ENCODE results near the gene EWSR1. TPM values are rescaled to one million over a fixed set of nuclear protein-coding genes. Genes with fewer than 3 reads are reported as not detected.
A peak's percentile ranks its signal among the peaks of the same experiment; 100 is the strongest.

The EWSR1 gene
- total and polyA plus RNA-seq, 7 experiments from 2014 or later, result 189 to 366 (median 263) TPM

GRCh38 chr22:29311464-29312217, 43.6 kb downstream of the EWSR1 start:
- CTCF ChIA-PET, result no interaction called here
- Mint-ChIP-seq H3K9me3 (peaks cover 0 to 2% (median 0%) of the 10 kb centered on the region in 11 donors), H3K27ac (no peak overlapping the region), H3K4me3 (no peak overlapping the region), H3K4me1 (peaks cover 14 to 32% (median 22%) of the 10 kb centered on the region in 7 donors), H3K36me3 (peaks cover 0 to 1% (median 0%) of the 10 kb centered on the region in 5 donors), H3K27me3 (peaks cover 29 to 42% (median 34%) of the 10 kb centered on the region in 5 donors)
- DNase-seq (no peak), ATAC-seq (no peak)
- H3K4me1 ChIP-seq (ENCODE audit: control insufficient read depth in 2 of 2, insufficient read depth in 2 of 2, low read length in 2 of 2), result peaks cover 0 to 13% of the 10 kb centered on the region in 2 donors
- H3K9me3 ChIP-seq (ENCODE audit: control insufficient read depth in 2 of 3, low read length in 3 of 3), result no peaks in the 10 kb centered on the region
- intact Hi-C loops (cut with micrococcal nuclease), result no loop called here
- no peak overlapping the region for H3K27ac ChIP-seq (ENCODE audit: low read depth, low read length)
- no peak overlapping the region for H3K4me3 ChIP-seq (ENCODE audit: low read length)
- no peaks in the 10 kb centered on the region for H3K36me3 ChIP-seq (ENCODE audit: control insufficient read depth in 2 of 3, insufficient read depth in 3 of 3, low read length in 3 of 3)
- POLR2A ChIA-PET, result interaction anchor here (0.7 kb wide), 1 partner anchor 43 kb away, joined by 3 read pairs; no protein-coding TSS in a partner anchor
- peaks cover 0 to 27% of the 10 kb centered on the region in 2 donors for H3K27me3 ChIP-seq (ENCODE audit: control insufficient read depth in 2 of 2, insufficient read depth in 2 of 2, low read length in 2 of 2)

GRCh38 chr22:29312218-29313125, 44.4 kb downstream of the EWSR1 start:
- Histone ChIP-seq H3K27ac (ENCODE audit: low read depth, low read length) (no peak overlapping the region), H3K9me3 (ENCODE audit: control insufficient read depth in 2 of 3, low read length in 3 of 3) (no peaks in the 10 kb centered on the region), H3K27me3 (ENCODE audit: control insufficient read depth in 2 of 2, insufficient read depth in 2 of 2, low read length in 2 of 2) (peaks cover 0 to 27% of the 10 kb centered on the region in 2 donors), H3K4me3 (ENCODE audit: low read length) (no peak overlapping the region), H3K36me3 (ENCODE audit: control insufficient read depth in 2 of 3, insufficient read depth in 3 of 3, low read length in 3 of 3) (no peaks in the 10 kb centered on the region), H3K4me1 (ENCODE audit: control insufficient read depth in 2 of 2, insufficient read depth in 2 of 2, low read length in 2 of 2) (peaks cover 0 to 13% of the 10 kb centered on the region in 2 donors)
- H3K4me1 Mint-ChIP-seq, result peaks cover 13 to 29% (median 23%) of the 10 kb centered on the region in 7 donors
- CTCF ChIA-PET, result no interaction called here
- no peak overlapping the region for H3K27ac Mint-ChIP-seq
- POLR2A ChIA-PET, result interaction anchor here (0.7 kb wide), 1 partner anchor 44 kb away, joined by 3 read pairs; no protein-coding TSS in a partner anchor
- H3K36me3 Mint-ChIP-seq, result peaks cover 0 to 3% (median 0%) of the 10 kb centered on the region in 5 donors
- intact Hi-C loops (cut with micrococcal nuclease), result no loop called here
- peak overlapping the region in 2 of 10 donors; percentile 42 to 77 for H3K4me3 Mint-ChIP-seq
- peaks cover 30 to 48% (median 38%) of the 10 kb centered on the region in 5 donors for H3K27me3 Mint-ChIP-seq
- H3K9me3 Mint-ChIP-seq, result peaks cover 0 to 2% (median 0%) of the 10 kb centered on the region in 11 donors
- no peak for DNase-seq
- no peak for ATAC-seq

- Mint-ChIP-seq H3K4me1 (peaks cover 11 to 27% (median 21%) of the 10 kb centered on the region in 7 donors), H3K9me3 (peaks cover 0 to 2% (median 0%) of the 10 kb centered on the region in 11 donors), H3K27me3 (peaks cover 28 to 52% (median 38%) of the 10 kb centered on the region in 5 donors), H3K27ac (no peak overlapping the region), H3K4me3 (peak overlapping the region in 2 of 10 donors; percentile 42 to 77), H3K36me3 (peaks cover 0 to 3% (median 0%) of the 10 kb centered on the region in 5 donors)
- DNase-seq (no peak), ATAC-seq (no peak)
- Histone ChIP-seq H3K27me3 (ENCODE audit: control insufficient read depth in 2 of 2, insufficient read depth in 2 of 2, low read length in 2 of 2) (peaks cover 0 to 27% of the 10 kb centered on the region in 2 donors), H3K4me1 (ENCODE audit: control insufficient read depth in 2 of 2, insufficient read depth in 2 of 2, low read length in 2 of 2) (peaks cover 0 to 13% of the 10 kb centered on the region in 2 donors), H3K4me3 (ENCODE audit: low read length) (no peak overlapping the region), H3K36me3 (ENCODE audit: control insufficient read depth in 2 of 3, insufficient read depth in 3 of 3, low read length in 3 of 3) (no peaks in the 10 kb centered on the region), H3K27ac (ENCODE audit: low read depth, low read length) (no peak overlapping the region), H3K9me3 (ENCODE audit: control insufficient read depth in 2 of 3, low read length in 3 of 3) (no peaks in the 10 kb centered on the region)
- intact Hi-C loops (cut with micrococcal nuclease), result no loop called here
- CTCF ChIA-PET, result no interaction called here
- POLR2A ChIA-PET, result no interaction called here
These were observed 45.1 kb downstream of the EWSR1 start for GRCh38 chr22:29313126-29313575.

GRCh38 chr22:29313576-29314466, 45.8 kb downstream of the EWSR1 start:
- H3K9me3 Mint-ChIP-seq, result peaks cover 0 to 2% (median 0%) of the 10 kb centered on the region in 11 donors
- H3K27ac ChIP-seq (ENCODE audit: low read depth, low read length), result no peak overlapping the region
- intact Hi-C loops (cut with micrococcal nuclease), result no loop called here
- H3K36me3 ChIP-seq (ENCODE audit: control insufficient read depth in 2 of 3, insufficient read depth in 3 of 3, low read length in 3 of 3), result no peaks in the 10 kb centered on the region
- peak overlapping the region in 1 of 9 donors; percentile 11 for H3K27ac Mint-ChIP-seq
- peak overlapping the region; percentile 48 to 79 (median 58) for H3K4me3 Mint-ChIP-seq
- no peak for ATAC-seq
- ChIA-PET POLR2A (no interaction called here), CTCF (no interaction called here)
- H3K27me3 Mint-ChIP-seq, result peaks cover 28 to 52% (median 38%) of the 10 kb centered on the region in 5 donors
- no peaks in the 10 kb centered on the region for H3K9me3 ChIP-seq (ENCODE audit: control insufficient read depth in 2 of 3, low read length in 3 of 3)
- peaks cover 0 to 3% (median 0%) of the 10 kb centered on the region in 5 donors for H3K36me3 Mint-ChIP-seq
- H3K27me3 ChIP-seq (ENCODE audit: control insufficient read depth in 2 of 2, insufficient read depth in 2 of 2, low read length in 2 of 2), result peaks cover 0 to 27% of the 10 kb centered on the region in 2 donors
- H3K4me1 ChIP-seq (ENCODE audit: control insufficient read depth in 2 of 2, insufficient read depth in 2 of 2, low read length in 2 of 2), result peaks cover 0 to 13% of the 10 kb centered on the region in 2 donors
- no peak overlapping the region for H3K4me3 ChIP-seq (ENCODE audit: low read length)
- H3K4me1 Mint-ChIP-seq, result peaks cover 11 to 27% (median 21%) of the 10 kb centered on the region in 7 donors
- no peak for DNase-seq

GRCh38 chr22:29314537-29315285, 46.6 kb downstream of the EWSR1 start:
- ChIA-PET CTCF (no interaction called here), POLR2A (no interaction called here)
- peak overlapping the region in 1 of 9 donors; percentile 11 for H3K27ac Mint-ChIP-seq
- no peaks in the 10 kb centered on the region for H3K9me3 ChIP-seq (ENCODE audit: control insufficient read depth in 2 of 3, low read length in 3 of 3)
- peaks cover 0 to 27% of the 10 kb centered on the region in 2 donors for H3K27me3 ChIP-seq (ENCODE audit: control insufficient read depth in 2 of 2, insufficient read depth in 2 of 2, low read length in 2 of 2)
- H3K9me3 Mint-ChIP-seq, result peaks cover 0 to 2% (median 0%) of the 10 kb centered on the region in 11 donors
- DNase-seq (no peak), ATAC-seq (no peak)
- H3K36me3 Mint-ChIP-seq, result peaks cover 0 to 3% (median 0%) of the 10 kb centered on the region in 5 donors
- intact Hi-C loops (cut with micrococcal nuclease), result no loop called here
- peak overlapping the region; percentile 48 to 79 (median 58) for H3K4me3 Mint-ChIP-seq
- no peak overlapping the region for H3K27ac ChIP-seq (ENCODE audit: low read depth, low read length)
- H3K4me1 ChIP-seq (ENCODE audit: control insufficient read depth in 2 of 2, insufficient read depth in 2 of 2, low read length in 2 of 2), result peaks cover 0 to 13% of the 10 kb centered on the region in 2 donors
- H3K4me1 Mint-ChIP-seq, result peaks cover 11 to 27% (median 21%) of the 10 kb centered on the region in 7 donors
- H3K4me3 ChIP-seq (ENCODE audit: low read length), result no peak overlapping the region
- no peaks in the 10 kb centered on the region for H3K36me3 ChIP-seq (ENCODE audit: control insufficient read depth in 2 of 3, insufficient read depth in 3 of 3, low read length in 3 of 3)
- peaks cover 28 to 52% (median 38%) of the 10 kb centered on the region in 5 donors for H3K27me3 Mint-ChIP-seq
